Lung (tissue), 10 donors: ENCODE measurements around the gene OPN1MW. TPM values are rescaled to one million over a fixed set of nuclear protein-coding genes. Genes with fewer than 3 reads are reported as not detected.
"Not testable (repeated sequence)": the region's sequence is repeated elsewhere in the genome, so short reads cannot be mapped to it uniquely, and the experiment has no call there.

Experiments
- ATAC-seq: fragments of 200-7000 bp; cut with Tn5 transposase; one replicate; pipeline ENCODE4 v1.9.1; 2020; ENCODE audit warnings: moderate number of reproducible peaks; ENCODE audit not compliant: insufficient read depth, low FRiP score
- DNase-seq, 3 donors: peaks; one replicate each; pipeline ENCODE4 v3.0.0-alpha.2; 2013 to 2017
- H3K27ac ChIP-seq, 2 donors: one replicate each; pipeline ENCODE4 v1.5.1; 2013; ENCODE audit warnings: mild to moderate bottlenecking in 2 of 2, moderate library complexity in 2 of 2, control low read depth in 1 of 2, inconsistent platforms in 1 of 2, low read depth in 1 of 2, low read length in 1 of 2
- H3K27me3 ChIP-seq, 3 donors: one replicate each; pipeline ENCODE4 v1.5.1; 2013; ENCODE audit warnings: low read length in 2 of 3; ENCODE audit not compliant: control insufficient read depth in 3 of 3, insufficient read depth in 3 of 3
- H3K36me3 ChIP-seq, 4 donors: one replicate each; pipeline ENCODE4 v1.5.1; 2013; ENCODE audit warnings: low read length in 4 of 4, mild to moderate bottlenecking in 1 of 4, moderate library complexity in 1 of 4; ENCODE audit not compliant: control insufficient read depth in 4 of 4, insufficient read depth in 4 of 4
- H3K4me1 ChIP-seq, 5 donors: one replicate each; pipeline ENCODE4 v1.5.1; 2013; ENCODE audit warnings: low read length in 5 of 5, mild to moderate bottlenecking in 2 of 5, moderate library complexity in 1 of 5; ENCODE audit not compliant: control insufficient read depth in 5 of 5, insufficient read depth in 5 of 5
- H3K4me3 ChIP-seq: one replicate; pipeline ENCODE4 v1.5.1; 2013; ENCODE audit warnings: mild to moderate bottlenecking, control low read depth, moderate library complexity
- H3K9ac ChIP-seq, 2 donors: one replicate each; pipeline ENCODE4 v1.5.1; 2013; ENCODE audit warnings: low read length in 2 of 2, control low read depth in 1 of 2; ENCODE audit not compliant: insufficient read depth in 1 of 2
- H3K9me3 ChIP-seq, 4 donors: one replicate each; pipeline ENCODE4 v1.5.1; 2013; ENCODE audit warnings: low read length in 3 of 4, mild to moderate bottlenecking in 1 of 4, moderate library complexity in 1 of 4; ENCODE audit not compliant: control insufficient read depth in 4 of 4, insufficient read depth in 3 of 4
- WGBS, 2 donors: extraction: QIAGEN DNeasy Blood & Tissue Kit; methylation state at CpG; one replicate each; pipeline ENCODE4 v1.1.7; 2013; 5-methylcytosine and 5-hydroxymethylcytosine counted together
- polyA plus RNA-seq, 2 donors: library from polyadenylated mRNA; stranded (reverse); fragments of 200-250 nt; gene quantifications; one replicate each; pipeline ENCODE4 v1.2.1, GENCODE V29; 2013
- total RNA-seq, 2 donors: library from RNA; depleted of rRNA in 1 of 2; stranded (reverse); fragments of >200 nt in 1 of 2; gene quantifications; one replicate each; pipeline ENCODE4 v1.2.1, GENCODE V29; 2014 to 2021
- donor health status: Bipolar disorder and iron deficiency.
- donor health status: healthy.
- donor health status: DM: yes; HTN: yes; CAD: no.

OPN1MW gene
- total and polyA plus RNA-seq, 4 donors, result not detected

GRCh38 chrX:154239982-154240503, 57.6 kb downstream of the OPN1MW start:
- H3K27ac ChIP-seq, H3K4me1 ChIP-seq, H3K9ac ChIP-seq, H3K27me3 ChIP-seq, H3K36me3 ChIP-seq, ATAC-seq, H3K4me3 ChIP-seq, H3K9me3 ChIP-seq: not testable (repeated sequence)
- 83 to 90% methylated on average over 6 of the region's 8 CpGs for WGBS, 2 donors
- peak in 1 of 3 donors; percentile 13 for DNase-seq

Other genes starting within 250 kb of the OPN1MW start
- gene NAA10, start 247.6 kb upstream of the OPN1MW start, total RNA-seq, result 10 to 100 TPM; 33.1 to 92.0 TPM
- 100 to 1,000 TPM; 117 to 146 TPM for gene NAA10, start 247.6 kb upstream of the OPN1MW start, polyA plus RNA-seq
- 10 to 100 TPM; 16.6 to 53.5 TPM for gene RENBP, start 238.0 kb upstream of the OPN1MW start, total RNA-seq
- gene RENBP, start 238.0 kb upstream of the OPN1MW start, polyA plus RNA-seq, result 10 to 100 TPM; 70.4 to 90.8 TPM
- gene HCFC1, start 210.8 kb upstream of the OPN1MW start, total RNA-seq, result 10 to 100 TPM; 25.3 to 59.4 TPM
- 10 to 100 TPM; 10.7 to 22.9 TPM for gene HCFC1, start 210.8 kb upstream of the OPN1MW start, polyA plus RNA-seq
- 10 to 100 TPM in 1 of 2 donors, 1 to 10 TPM in 1; 1.8 to 11.4 TPM for gene TMEM187, start 209.8 kb upstream of the OPN1MW start, total RNA-seq
- gene TMEM187, start 209.8 kb upstream of the OPN1MW start, polyA plus RNA-seq, result 1 to 10 TPM; 3.1 to 8.6 TPM
- gene IRAK1, start 162.7 kb upstream of the OPN1MW start, total RNA-seq, result 100 to 1,000 TPM in 1 of 2 donors, 10 to 100 TPM in 1; 24.6 to 153 TPM
- gene IRAK1, start 162.7 kb upstream of the OPN1MW start, polyA plus RNA-seq, result 100 to 1,000 TPM in 1 of 2 donors, 10 to 100 TPM in 1; 64.5 to 131 TPM
- 10 to 100 TPM; 53.4 to 62.9 TPM for gene MECP2, start 84.9 kb upstream of the OPN1MW start, total RNA-seq
- gene MECP2, start 84.9 kb upstream of the OPN1MW start, polyA plus RNA-seq, result 10 to 100 TPM; 20.4 to 24.5 TPM
- gene OPN1LW, start 38.4 kb upstream of the OPN1MW start, total RNA-seq, result not detected
- not detected for gene OPN1LW, start 38.4 kb upstream of the OPN1MW start, polyA plus RNA-seq
- not detected for gene OPN1MW2, start 37.2 kb downstream of the OPN1MW start, total RNA-seq
- gene OPN1MW2, start 37.2 kb downstream of the OPN1MW start, polyA plus RNA-seq, result not detected
- not detected for gene OPN1MW3, start 75.0 kb downstream of the OPN1MW start, total RNA-seq
- not detected for gene OPN1MW3, start 75.0 kb downstream of the OPN1MW start, polyA plus RNA-seq
- not detected for gene TEX28, start 112.5 kb downstream of the OPN1MW start, total RNA-seq
- gene TEX28, start 112.5 kb downstream of the OPN1MW start, polyA plus RNA-seq, result under 1 TPM in 1 of 2 donors, not detected in 1; 0.02 TPM
- gene TKTL1, start 113.2 kb downstream of the OPN1MW start, total RNA-seq, result 1 to 10 TPM in 1 of 2 donors, under 1 TPM in 1; 0.18 to 1.5 TPM
- under 1 TPM in 1 of 2 donors, not detected in 1; 0.54 TPM for gene TKTL1, start 113.2 kb downstream of the OPN1MW start, polyA plus RNA-seq
- 1,000 to 10,000 TPM in 1 of 2 donors, 100 to 1,000 TPM in 1; 602 to 1,802 TPM for gene FLNA, start 192.0 kb downstream of the OPN1MW start, total RNA-seq
- gene FLNA, start 192.0 kb downstream of the OPN1MW start, polyA plus RNA-seq, result 100 to 1,000 TPM; 645 to 783 TPM
- gene EMD, start 196.7 kb downstream of the OPN1MW start, total RNA-seq, result 10 to 100 TPM; 33.0 to 66.9 TPM
- 100 to 1,000 TPM in 1 of 2 donors, 10 to 100 TPM in 1; 82.7 to 108 TPM for gene EMD, start 196.7 kb downstream of the OPN1MW start, polyA plus RNA-seq
- gene RPL10, start 215.8 kb downstream of the OPN1MW start, total RNA-seq, result 1,000 to 10,000 TPM; 2,479 to 3,133 TPM
- gene RPL10, start 215.8 kb downstream of the OPN1MW start, polyA plus RNA-seq, result 1,000 to 10,000 TPM; 4,111 to 4,258 TPM
- 10 to 100 TPM; 12.5 to 41.0 TPM for gene DNASE1L1, start 226.7 kb downstream of the OPN1MW start, total RNA-seq
- gene DNASE1L1, start 226.7 kb downstream of the OPN1MW start, polyA plus RNA-seq, result 10 to 100 TPM; 28.2 to 52.3 TPM
- 10 to 100 TPM; 28.4 to 48.9 TPM for gene TAFAZZIN, start 228.9 kb downstream of the OPN1MW start, total RNA-seq
- 10 to 100 TPM; 39.7 to 61.2 TPM for gene TAFAZZIN, start 228.9 kb downstream of the OPN1MW start, polyA plus RNA-seq
- gene ATP6AP1, start 246.1 kb downstream of the OPN1MW start, total RNA-seq, result 100 to 1,000 TPM in 1 of 2 donors, 10 to 100 TPM in 1; 73.7 to 142 TPM
- gene ATP6AP1, start 246.1 kb downstream of the OPN1MW start, polyA plus RNA-seq, result 100 to 1,000 TPM in 1 of 2 donors, 10 to 100 TPM in 1; 84.1 to 220 TPM